T-helper 1 cell treated with Interleukin-12 subunit alpha and Interleukin-12 subunit beta and Interleukin-4 antibody, amounts not matched to agents 30 μg/mL and 1 μg/mL, for 36 hours (primary cell): ENCODE results near the gene FMNL1.
"Not testable (repeated sequence)": the region's sequence is repeated elsewhere in the genome, so short reads cannot be mapped to it uniquely, and the experiment has no call there.

Experiments
- H3K27ac Mint-ChIP-seq: one replicate; pipeline ENCODE4 v1.8.0; 2021; ENCODE audit warnings: mild to moderate bottlenecking, mixed read lengths
- H3K27me3 Mint-ChIP-seq: one replicate; pipeline ENCODE4 v1.8.0; 2021; ENCODE audit warnings: low read depth, mixed read lengths
- H3K36me3 Mint-ChIP-seq: one replicate; pipeline ENCODE4 v1.8.0; 2021; ENCODE audit warnings: low read depth, mixed read lengths
- H3K4me1 Mint-ChIP-seq: one replicate; pipeline ENCODE4 v1.8.0; 2021; ENCODE audit warnings: low read depth, mixed read lengths
- H3K4me3 Mint-ChIP-seq: one replicate; pipeline ENCODE4 v1.8.0; 2021; ENCODE audit warnings: mild to moderate bottlenecking, moderate library complexity, mixed read lengths
- H3K9me3 Mint-ChIP-seq: one replicate; pipeline ENCODE4 v1.8.0; 2021; ENCODE audit warnings: mixed read lengths

FMNL1 gene

GRCh38 chr17:45238155-45238774 is 16.6 kb downstream of the FMNL1 start:
- H3K27ac Mint-ChIP-seq = peak overlapping the region; percentile 36
- no peaks in the 10 kb centered on the region for H3K27me3 Mint-ChIP-seq
- H3K4me1 Mint-ChIP-seq = peaks cover 35% of the 10 kb centered on the region
- no peaks in the 10 kb centered on the region for H3K9me3 Mint-ChIP-seq
- H3K4me3 Mint-ChIP-seq = peak overlapping the region; percentile 36
- H3K36me3 Mint-ChIP-seq = peaks cover 56% of the 10 kb centered on the region

GRCh38 chr17:45240905-45241327 is 19.2 kb downstream of the FMNL1 start:
- no peak overlapping the region for H3K4me3 Mint-ChIP-seq
- H3K27me3 Mint-ChIP-seq = no peaks in the 10 kb centered on the region
- H3K9me3 Mint-ChIP-seq = no peaks in the 10 kb centered on the region
- peaks cover 44% of the 10 kb centered on the region for H3K36me3 Mint-ChIP-seq
- H3K27ac Mint-ChIP-seq = no peak overlapping the region
- H3K4me1 Mint-ChIP-seq = peaks cover 23% of the 10 kb centered on the region

- Mint-ChIP-seq H3K27ac (no peak overlapping the region), H3K4me1 (peaks cover 28% of the 10 kb centered on the region), H3K27me3 (no peaks in the 10 kb centered on the region), H3K36me3 (peaks cover 46% of the 10 kb centered on the region), H3K9me3 (no peaks in the 10 kb centered on the region), H3K4me3 (no peak overlapping the region)
These were observed 19.8 kb downstream of the FMNL1 start for GRCh38 chr17:45241328-45242028.

- Mint-ChIP-seq H3K4me3 (no peak overlapping the region), H3K9me3 (no peaks in the 10 kb centered on the region), H3K27ac (no peak overlapping the region), H3K4me1 (peaks cover 31% of the 10 kb centered on the region), H3K27me3 (no peaks in the 10 kb centered on the region), H3K36me3 (peaks cover 51% of the 10 kb centered on the region)
These were observed 20.3 kb downstream of the FMNL1 start for GRCh38 chr17:45242029-45242414.

- Mint-ChIP-seq H3K9me3 (no peaks in the 10 kb centered on the region), H3K36me3 (peaks cover 39% of the 10 kb centered on the region), H3K4me1 (peaks cover 34% of the 10 kb centered on the region)
These were observed 22.1 kb downstream of the FMNL1 start for GRCh38 chr17:45243750-45244149.

GRCh38 chr17:45244725-45245656 is 23.3 kb downstream of the FMNL1 start:
- Mint-ChIP-seq H3K36me3 (peaks cover 31% of the 10 kb centered on the region), H3K9me3 (no peaks in the 10 kb centered on the region), H3K4me3 (peak overlapping the region; percentile 34), H3K27me3 (no peaks in the 10 kb centered on the region), H3K4me1 (peaks cover 35% of the 10 kb centered on the region), H3K27ac (peak overlapping the region; percentile 45)

More at GRCh38 chr17:45243750-45244149, 22.1 kb downstream of the FMNL1 start:
- H3K27me3 Mint-ChIP-seq = no peaks in the 10 kb centered on the region
- no peak overlapping the region for H3K27ac Mint-ChIP-seq
- H3K4me3 Mint-ChIP-seq = no peak overlapping the region

- H3K27ac Mint-ChIP-seq = peak overlapping the region; percentile 92
- peaks cover 40% of the 10 kb centered on the region for H3K4me1 Mint-ChIP-seq
- H3K36me3 Mint-ChIP-seq = peaks cover 33% of the 10 kb centered on the region
- no peaks in the 10 kb centered on the region for H3K9me3 Mint-ChIP-seq
- peak overlapping the region; percentile 48 for H3K4me3 Mint-ChIP-seq
- no peaks in the 10 kb centered on the region for H3K27me3 Mint-ChIP-seq
These were observed 24.7 kb downstream of the FMNL1 start for GRCh38 chr17:45246338-45246737.

GRCh38 chr17:45246861-45247428 is 25.3 kb downstream of the FMNL1 start:
- no peaks in the 10 kb centered on the region for H3K27me3 Mint-ChIP-seq
- peak overlapping the region; percentile 92 for H3K27ac Mint-ChIP-seq
- no peaks in the 10 kb centered on the region for H3K9me3 Mint-ChIP-seq
- H3K4me3 Mint-ChIP-seq = peak overlapping the region; percentile 88
- peaks cover 34% of the 10 kb centered on the region for H3K36me3 Mint-ChIP-seq
- H3K4me1 Mint-ChIP-seq = peaks cover 41% of the 10 kb centered on the region

- peaks cover 43% of the 10 kb centered on the region for H3K4me1 Mint-ChIP-seq
- peak overlapping the region; percentile 92 for H3K27ac Mint-ChIP-seq
- no peaks in the 10 kb centered on the region for H3K9me3 Mint-ChIP-seq
- H3K36me3 Mint-ChIP-seq = peaks cover 35% of the 10 kb centered on the region
- H3K27me3 Mint-ChIP-seq = no peaks in the 10 kb centered on the region
- peak overlapping the region; percentile 88 for H3K4me3 Mint-ChIP-seq
These were observed 25.9 kb downstream of the FMNL1 start for GRCh38 chr17:45247429-45248131.

- Mint-ChIP-seq H3K4me1 (peaks cover 39% of the 10 kb centered on the region), H3K4me3 (peak overlapping the region; percentile 88), H3K27me3 (no peaks in the 10 kb centered on the region), H3K9me3 (no peaks in the 10 kb centered on the region), H3K36me3 (peaks cover 30% of the 10 kb centered on the region), H3K27ac (peak overlapping the region; percentile 87)
These were observed 26.7 kb downstream of the FMNL1 start for GRCh38 chr17:45248132-45248957.

GRCh38 chr17:45251931-45252330 is 30.2 kb downstream of the FMNL1 start:
- Mint-ChIP-seq H3K27ac (peak overlapping the region; percentile 41), H3K9me3 (no peaks in the 10 kb centered on the region), H3K4me3 (no peak overlapping the region), H3K4me1 (peaks cover 36% of the 10 kb centered on the region), H3K36me3 (peaks cover 15% of the 10 kb centered on the region), H3K27me3 (no peaks in the 10 kb centered on the region)

GRCh38 chr17:45253237-45253636 is 31.6 kb downstream of the FMNL1 start:
- not testable (repeated sequence) for H3K4me3 Mint-ChIP-seq, H3K9me3 Mint-ChIP-seq, H3K27ac Mint-ChIP-seq, H3K27me3 Mint-ChIP-seq
- Mint-ChIP-seq H3K36me3 (peaks cover 13% of the 10 kb centered on the region), H3K4me1 (peaks cover 32% of the 10 kb centered on the region)

GRCh38 chr17:45253879-45254278 is 32.2 kb downstream of the FMNL1 start:
- peaks cover 9% of the 10 kb centered on the region for H3K36me3 Mint-ChIP-seq
- no peak overlapping the region for H3K4me3 Mint-ChIP-seq
- peaks cover 26% of the 10 kb centered on the region for H3K4me1 Mint-ChIP-seq
- no peaks in the 10 kb centered on the region for H3K27me3 Mint-ChIP-seq
- no peaks in the 10 kb centered on the region for H3K9me3 Mint-ChIP-seq
- H3K27ac Mint-ChIP-seq = peak overlapping the region; percentile 49
